Neural cell (in vitro differentiated cells): ENCODE data around the gene CAMLG. TPM values are rescaled to one million over a fixed set of nuclear protein-coding genes. Genes with fewer than 3 reads are reported as not detected.

ENCODE experiments used
- H2AFZ ChIP-seq: fragments of 200-600, 300-800 bp; sonication (generic), shearing (Covaris generic); 2 replicates; pipeline ENCODE4 v1.6.0; 2014; ENCODE audit warnings: low read depth, mild to moderate bottlenecking, antibody characterized with exemption, low read length, moderate library complexity
- H3F3A ChIP-seq: fragments of 200-600 bp; shearing (Covaris generic); 2 replicates; pipeline ENCODE4 v1.6.1; 2016; ENCODE audit warnings: mild to moderate bottlenecking, moderate library complexity, mixed read lengths, antibody characterized with exemption, low read length; ENCODE audit not compliant: insufficient read depth, poor library complexity, severe bottlenecking
- H3K27ac ChIP-seq: fragments of 200-600, 300-800 bp; sonication (generic), shearing (Covaris generic); 2 replicates; pipeline ENCODE4 v1.5.1; 2014; ENCODE audit warnings: mild to moderate bottlenecking, low read length, moderate library complexity
- H3K27me3 ChIP-seq: fragments of 300-800, 200-600 bp; sonication (generic), shearing (Covaris generic); 2 replicates; pipeline ENCODE4 v1.6.0; 2014; ENCODE audit warnings: mild to moderate bottlenecking, low read depth, low read length, moderate library complexity; ENCODE audit not compliant: insufficient read depth
- H3K36me3 ChIP-seq: fragments of 300-800, 200-600 bp; sonication (generic), shearing (Covaris generic); 2 replicates; pipeline ENCODE4 v1.5.1; 2014; ENCODE audit warnings: mild to moderate bottlenecking, antibody characterized with exemption, low read length, moderate library complexity; ENCODE audit not compliant: insufficient read depth
- H3K4me2 ChIP-seq: fragments of 300-800, 200-600 bp; sonication (generic), shearing (Covaris generic); 2 replicates; pipeline ENCODE4 v1.6.0; 2014; ENCODE audit warnings: mild to moderate bottlenecking, low read length
- H3K4me3 ChIP-seq: fragments of 300-800, 200-600 bp; sonication (generic), shearing (Covaris generic); 2 replicates; pipeline ENCODE4 v1.5.1; 2014; ENCODE audit warnings: mild to moderate bottlenecking, low read length, moderate library complexity
- H3K79me2 ChIP-seq: fragments of 200-600 bp; shearing (Covaris generic); replicated peaks from 2 replicates; pipeline ENCODE4 v1.6.0; 2014; ENCODE audit warnings: mild to moderate bottlenecking, low read length, moderate library complexity; ENCODE audit not compliant: insufficient read depth
- H3K9ac ChIP-seq: fragments of 300-800, 200-600 bp; sonication (generic), shearing (Covaris generic); 2 replicates; pipeline ENCODE4 v1.6.1; 2016; ENCODE audit warnings: mild to moderate bottlenecking, low read length, mixed read lengths
- H3K9me2 ChIP-seq: fragments of 200-600 bp; shearing (Covaris generic); 2 replicates; pipeline ENCODE4 v1.6.1; 2016; ENCODE audit warnings: mild to moderate bottlenecking, low read length, mixed read lengths; ENCODE audit not compliant: insufficient read depth
- H3K9me3 ChIP-seq: fragments of 200-600, 300-800 bp; sonication (generic), shearing (Covaris generic); 2 replicates; pipeline ENCODE4 v1.6.1; 2016; ENCODE audit warnings: mild to moderate bottlenecking, mixed run types, low read length, moderate library complexity, mixed read lengths
- H4K20me1 ChIP-seq: fragments of 200-600 bp; shearing (Covaris generic); 2 replicates; pipeline ENCODE4 v1.6.1; 2016; ENCODE audit warnings: mild to moderate bottlenecking, mixed run types; ENCODE audit not compliant: insufficient read depth
- EP300 ChIP-seq: fragments of 450-650 bp; conservative IDR thresholded peaks from 2 replicates; pipeline ENCODE4 v1.6.1; 2014; ENCODE audit warnings: antibody characterized with exemption, mild to moderate bottlenecking, moderate library complexity; ENCODE audit not compliant: poor library complexity, severe bottlenecking
- EZH2 ChIP-seq: fragments of 200-600, 300-800 bp; shearing (Covaris generic), sonication (generic); IDR thresholded peaks from 2 replicates; pipeline ENCODE4 v1.6.1; 2014; ENCODE audit warnings: antibody characterized with exemption, low read length, borderline replicate concordance, mild to moderate bottlenecking; ENCODE audit not compliant: insufficient read depth, poor library complexity, severe bottlenecking
- MXI1 ChIP-seq: fragments of 450-650 bp; conservative IDR thresholded peaks from 2 replicates; pipeline ENCODE4 v1.6.1; 2014; ENCODE audit warnings: antibody characterized with exemption, mild to moderate bottlenecking; ENCODE audit not compliant: poor library complexity, severe bottlenecking
- POLR2AphosphoS5 ChIP-seq: IDR thresholded peaks from 2 replicates; pipeline ENCODE4 v1.6.1; 2012
- RAD21 ChIP-seq: fragments of 450-650 bp; conservative IDR thresholded peaks from 2 replicates; pipeline ENCODE4 v1.6.1; 2014; ENCODE audit warnings: antibody characterized with exemption, mild to moderate bottlenecking, moderate library complexity
- SMC3 ChIP-seq: fragments of 450-650 bp; conservative IDR thresholded peaks from 2 replicates; pipeline ENCODE4 v1.6.1; 2014; ENCODE audit warnings: antibody characterized with exemption, mild to moderate bottlenecking, moderate library complexity; ENCODE audit not compliant: poor library complexity
- TAF1 ChIP-seq: IDR thresholded peaks from 2 replicates; pipeline ENCODE4 v1.6.1; 2012; ENCODE audit warnings: low read depth
- polyA plus RNA-seq: library from polyadenylated mRNA; depleted of rRNA; stranded (reverse); fragments of >200 nt; gene quantifications from 2 replicates; pipeline ENCODE4 v1.2.3, GENCODE V29; 2014
- TF ChIP-seq, protein P1 (sequence below): fragments of 450-650 bp; IDR thresholded peaks from 2 replicates; pipeline ENCODE4 v1.5.1; 2014; ENCODE audit warnings: antibody characterized with exemption, mild to moderate bottlenecking, moderate library complexity; ENCODE audit not compliant: poor library complexity, severe bottlenecking
- TF ChIP-seq, protein P2 (sequence below): IDR thresholded peaks from 2 replicates; pipeline ENCODE4 v1.6.1; 2012; ENCODE audit warnings: borderline replicate concordance

CAMLG gene
- polyA plus RNA-seq, 1 donor from 2014 or later, result 104 TPM

DNA sequence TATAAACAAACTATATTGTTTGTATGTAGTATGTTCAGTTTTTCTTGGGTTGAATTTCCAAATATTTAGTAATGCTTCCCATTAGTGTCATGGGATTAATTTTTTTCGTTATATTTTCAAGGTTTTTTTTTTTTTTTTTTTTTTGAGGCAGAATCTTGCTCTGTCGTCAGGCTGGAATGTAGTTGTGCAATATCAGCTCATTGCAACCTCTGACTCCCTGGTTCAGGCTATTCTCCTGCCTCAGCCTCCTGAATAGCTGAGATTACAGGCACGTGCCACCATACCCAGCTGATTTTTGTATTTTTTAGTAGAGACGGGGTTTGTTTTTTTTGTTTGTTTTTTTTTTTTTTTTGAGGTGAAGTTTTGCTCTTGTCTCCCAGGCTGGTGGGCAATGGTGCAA lies 30.9 kb downstream of the CAMLG start:
- no peak overlapping the region for H3K4me3 ChIP-seq
- no peak overlapping the region for H3K9ac ChIP-seq
- no peak overlapping the region for H2AFZ ChIP-seq
- no peaks in the 10 kb centered on the region for H4K20me1 ChIP-seq
- H3K27me3 ChIP-seq, result no peaks in the 10 kb centered on the region
- H3K9me2 ChIP-seq, result no peaks in the 10 kb centered on the region
- no peaks in the 10 kb centered on the region for H3K79me2 ChIP-seq
- TF ChIP-seq, protein P1, sequence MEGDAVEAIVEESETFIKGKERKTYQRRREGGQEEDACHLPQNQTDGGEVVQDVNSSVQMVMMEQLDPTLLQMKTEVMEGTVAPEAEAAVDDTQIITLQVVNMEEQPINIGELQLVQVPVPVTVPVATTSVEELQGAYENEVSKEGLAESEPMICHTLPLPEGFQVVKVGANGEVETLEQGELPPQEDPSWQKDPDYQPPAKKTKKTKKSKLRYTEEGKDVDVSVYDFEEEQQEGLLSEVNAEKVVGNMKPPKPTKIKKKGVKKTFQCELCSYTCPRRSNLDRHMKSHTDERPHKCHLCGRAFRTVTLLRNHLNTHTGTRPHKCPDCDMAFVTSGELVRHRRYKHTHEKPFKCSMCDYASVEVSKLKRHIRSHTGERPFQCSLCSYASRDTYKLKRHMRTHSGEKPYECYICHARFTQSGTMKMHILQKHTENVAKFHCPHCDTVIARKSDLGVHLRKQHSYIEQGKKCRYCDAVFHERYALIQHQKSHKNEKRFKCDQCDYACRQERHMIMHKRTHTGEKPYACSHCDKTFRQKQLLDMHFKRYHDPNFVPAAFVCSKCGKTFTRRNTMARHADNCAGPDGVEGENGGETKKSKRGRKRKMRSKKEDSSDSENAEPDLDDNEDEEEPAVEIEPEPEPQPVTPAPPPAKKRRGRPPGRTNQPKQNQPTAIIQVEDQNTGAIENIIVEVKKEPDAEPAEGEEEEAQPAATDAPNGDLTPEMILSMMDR, result no peak
- no peak for TF ChIP-seq SMC3
- TF ChIP-seq MXI1, result no peak
- TF ChIP-seq, protein P2, sequence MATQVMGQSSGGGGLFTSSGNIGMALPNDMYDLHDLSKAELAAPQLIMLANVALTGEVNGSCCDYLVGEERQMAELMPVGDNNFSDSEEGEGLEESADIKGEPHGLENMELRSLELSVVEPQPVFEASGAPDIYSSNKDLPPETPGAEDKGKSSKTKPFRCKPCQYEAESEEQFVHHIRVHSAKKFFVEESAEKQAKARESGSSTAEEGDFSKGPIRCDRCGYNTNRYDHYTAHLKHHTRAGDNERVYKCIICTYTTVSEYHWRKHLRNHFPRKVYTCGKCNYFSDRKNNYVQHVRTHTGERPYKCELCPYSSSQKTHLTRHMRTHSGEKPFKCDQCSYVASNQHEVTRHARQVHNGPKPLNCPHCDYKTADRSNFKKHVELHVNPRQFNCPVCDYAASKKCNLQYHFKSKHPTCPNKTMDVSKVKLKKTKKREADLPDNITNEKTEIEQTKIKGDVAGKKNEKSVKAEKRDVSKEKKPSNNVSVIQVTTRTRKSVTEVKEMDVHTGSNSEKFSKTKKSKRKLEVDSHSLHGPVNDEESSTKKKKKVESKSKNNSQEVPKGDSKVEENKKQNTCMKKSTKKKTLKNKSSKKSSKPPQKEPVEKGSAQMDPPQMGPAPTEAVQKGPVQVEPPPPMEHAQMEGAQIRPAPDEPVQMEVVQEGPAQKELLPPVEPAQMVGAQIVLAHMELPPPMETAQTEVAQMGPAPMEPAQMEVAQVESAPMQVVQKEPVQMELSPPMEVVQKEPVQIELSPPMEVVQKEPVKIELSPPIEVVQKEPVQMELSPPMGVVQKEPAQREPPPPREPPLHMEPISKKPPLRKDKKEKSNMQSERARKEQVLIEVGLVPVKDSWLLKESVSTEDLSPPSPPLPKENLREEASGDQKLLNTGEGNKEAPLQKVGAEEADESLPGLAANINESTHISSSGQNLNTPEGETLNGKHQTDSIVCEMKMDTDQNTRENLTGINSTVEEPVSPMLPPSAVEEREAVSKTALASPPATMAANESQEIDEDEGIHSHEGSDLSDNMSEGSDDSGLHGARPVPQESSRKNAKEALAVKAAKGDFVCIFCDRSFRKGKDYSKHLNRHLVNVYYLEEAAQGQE, result no peak
- no peak for TF ChIP-seq POLR2AphosphoS5
- no peak for TF ChIP-seq RAD21
- TF ChIP-seq TAF1, result no peak
- no peak for TF ChIP-seq EP300
- TF ChIP-seq EZH2, result no peak
- H3K36me3 ChIP-seq, result peaks cover 4% of the 10 kb centered on the region
- no peaks in the 10 kb centered on the region for H3K9me3 ChIP-seq
- no peak overlapping the region for H3K4me2 ChIP-seq
- no peaks in the 10 kb centered on the region for H3F3A ChIP-seq
- H3K27ac ChIP-seq, result no peak overlapping the region

DNA sequence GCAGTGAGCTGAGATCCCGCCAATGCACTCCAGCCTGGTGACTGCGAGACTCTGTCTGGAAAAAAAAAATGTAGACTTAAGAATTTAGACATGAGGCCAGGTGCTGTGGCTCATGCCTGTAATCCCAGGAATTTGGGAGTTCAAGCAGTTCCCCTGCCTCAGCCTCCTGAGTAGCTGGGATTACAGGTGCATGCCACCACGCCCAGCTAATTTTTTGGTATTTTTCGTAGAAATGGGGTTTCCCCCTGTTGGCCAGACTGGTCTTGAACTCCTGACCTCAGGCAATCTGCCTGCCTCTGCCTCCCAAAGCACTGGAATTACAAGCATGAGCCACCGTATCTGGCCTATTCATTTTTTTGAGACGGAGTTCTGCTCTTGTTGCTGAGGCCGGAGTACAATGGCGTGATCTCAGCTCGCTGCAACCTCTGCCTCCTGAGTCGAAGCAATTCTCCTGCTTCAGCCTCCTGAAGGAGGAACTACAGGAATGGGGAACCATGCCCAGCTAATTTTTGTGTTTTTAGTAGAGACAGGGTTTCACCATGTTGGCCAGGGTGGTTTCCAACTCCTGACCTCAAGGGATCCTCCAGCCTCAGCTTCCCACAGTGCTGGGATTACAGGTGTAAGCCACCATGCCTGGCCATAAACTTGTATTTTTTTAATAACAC lies 34.2 kb downstream of the CAMLG start:
- H3K4me3 ChIP-seq, result no peak overlapping the region
- no peaks in the 10 kb centered on the region for H3K9me3 ChIP-seq
- H3K4me2 ChIP-seq, result no peak overlapping the region
- no peaks in the 10 kb centered on the region for H3F3A ChIP-seq
- no peaks in the 10 kb centered on the region for H4K20me1 ChIP-seq
- H3K9me2 ChIP-seq, result no peaks in the 10 kb centered on the region
- H2AFZ ChIP-seq, result no peak overlapping the region
- no peaks in the 10 kb centered on the region for H3K36me3 ChIP-seq
- no peak for TF ChIP-seq RAD21
- TF ChIP-seq SMC3, result no peak
- TF ChIP-seq, protein P2, result no peak
- no peak for TF ChIP-seq TAF1
- no peak for TF ChIP-seq EZH2
- TF ChIP-seq, protein P1, result no peak
- TF ChIP-seq EP300, result no peak
- TF ChIP-seq POLR2AphosphoS5, result no peak
- no peak for TF ChIP-seq MXI1
- no peak overlapping the region for H3K9ac ChIP-seq
- no peaks in the 10 kb centered on the region for H3K79me2 ChIP-seq
- H3K27ac ChIP-seq, result no peak overlapping the region
- no peaks in the 10 kb centered on the region for H3K27me3 ChIP-seq
